Endodermal cell (in vitro differentiated cells): ENCODE results near the gene FSHR. TPM values are rescaled to one million over a fixed set of nuclear protein-coding genes. Genes with fewer than 3 reads are reported as not detected.

ENCODE experiments used
- DNase-seq: peaks from one replicate; pipeline ENCODE4 v3.0.0-alpha.2; 2017
- H3K27ac ChIP-seq: 2 replicates; pipeline ENCODE4 v1.5.1; 2013; ENCODE audit warnings: mild to moderate bottlenecking, low read depth, low read length, moderate library complexity
- H3K27me3 ChIP-seq: 2 replicates; pipeline ENCODE4 v1.6.1; 2013; ENCODE audit warnings: mild to moderate bottlenecking, low read length, moderate library complexity; ENCODE audit not compliant: insufficient read depth, control insufficient read depth, poor library complexity, severe bottlenecking
- H3K36me3 ChIP-seq: 2 replicates; pipeline ENCODE4 v1.7.0; 2013; ENCODE audit warnings: mild to moderate bottlenecking, low read length, moderate library complexity; ENCODE audit not compliant: control insufficient read depth, insufficient read depth
- H3K4me1 ChIP-seq: one replicate; pipeline ENCODE4 v1.7.0; 2013; ENCODE audit warnings: low read length; ENCODE audit not compliant: control insufficient read depth, insufficient read depth
- H3K4me3 ChIP-seq: 2 replicates; pipeline ENCODE4 v1.5.1; 2013; ENCODE audit warnings: mild to moderate bottlenecking, low read length, moderate library complexity
- H3K9ac ChIP-seq: 2 replicates; pipeline ENCODE4 v1.6.1; 2013; ENCODE audit warnings: mild to moderate bottlenecking, low read length, moderate library complexity; ENCODE audit not compliant: poor library complexity, severe bottlenecking; ENCODE audit errors: extremely low read depth
- H3K9me3 ChIP-seq: 2 replicates; pipeline ENCODE4 v1.6.1; 2013; ENCODE audit warnings: mild to moderate bottlenecking, low read length, moderate library complexity; ENCODE audit not compliant: control insufficient read depth
- H3K27ac Mint-ChIP-seq: 2 replicates; pipeline ENCODE4 v1.8.0; 2020; ENCODE audit warnings: mixed read lengths
- H3K27me3 Mint-ChIP-seq: 2 replicates; pipeline ENCODE4 v1.8.0; 2021; ENCODE audit warnings: mild to moderate bottlenecking, mixed read lengths; ENCODE audit not compliant: insufficient read depth
- H3K36me3 Mint-ChIP-seq: 2 replicates; pipeline ENCODE4 v1.8.0; 2020; ENCODE audit warnings: low read depth, mixed read lengths
- H3K4me1 Mint-ChIP-seq: 2 replicates; pipeline ENCODE4 v1.8.0; 2020; ENCODE audit warnings: mixed read lengths
- H3K4me3 Mint-ChIP-seq: 2 replicates; pipeline ENCODE4 v1.8.0; 2020; ENCODE audit warnings: mild to moderate bottlenecking, moderate library complexity, mixed read lengths
- H3K9me3 Mint-ChIP-seq: 2 replicates; pipeline ENCODE4 v1.8.0; 2020; ENCODE audit warnings: mild to moderate bottlenecking, mixed read lengths
- CTCF ChIP-seq: fragments of 200-600 bp; sonication (generic); conservative IDR thresholded peaks from 2 replicates; pipeline ENCODE4 v1.5.0; 2021; ENCODE audit warnings: antibody characterized with exemption, mild to moderate bottlenecking
- WGBS, 2 experiments: methylation state at CpG; one replicate each; pipeline versions ENCODE4 v1.1.5 to v1.1.7; 2013; ENCODE audit warnings: missing lambda C conversion rate in 2 of 2, mixed read lengths in 1 of 2; ENCODE audit not compliant: insufficient coverage in 1 of 2, insufficient read length in 1 of 2; 5-methylcytosine and 5-hydroxymethylcytosine counted together
- total RNA-seq, 2 donors: library from RNA; stranded (reverse); fragmentation: NEBNext Ultra II Directional in 1 of 2; extraction: Animal tissue kit (Norgen Biotek cat#: 25700) in 1 of 2; gene quantifications; 2 replicates in 1 of 2; 3 replicates in 1 of 2; pipeline ENCODE4 v1.2.1, GENCODE V29; 2021

Gene FSHR
- total RNA-seq, 2 donors from 2014 or later = 4.7 to 6.5 TPM

- Mint-ChIP-seq H3K4me3 (no peak overlapping the region), H3K27me3 (no peaks in the 10 kb centered on the region), H3K4me1 (no peaks in the 10 kb centered on the region), H3K27ac (no peak overlapping the region), H3K9me3 (no peaks in the 10 kb centered on the region), H3K36me3 (no peaks in the 10 kb centered on the region)
- H3K27me3 ChIP-seq = no peaks in the 10 kb centered on the region
- H3K27ac ChIP-seq = no peak overlapping the region
- no peak for TF ChIP-seq CTCF
- no peak overlapping the region for H3K4me3 ChIP-seq
- H3K4me1 ChIP-seq = no peaks in the 10 kb centered on the region
- H3K36me3 ChIP-seq = no peaks in the 10 kb centered on the region
- H3K9me3 ChIP-seq = no peaks in the 10 kb centered on the region
- 94 to 100% methylated on average over 2 of the region's 2 CpGs for WGBS, 2 experiments
- H3K9ac ChIP-seq = no peak overlapping the region
- no peak for DNase-seq
These were observed 155.9 kb downstream of the FSHR start for GRCh38 chr2:48998449-48998848.

GRCh38 chr2:48993576-48993975 is 160.7 kb downstream of the FSHR start:
- no peak for TF ChIP-seq CTCF
- Mint-ChIP-seq H3K4me1 (no peaks in the 10 kb centered on the region), H3K36me3 (no peaks in the 10 kb centered on the region), H3K9me3 (no peaks in the 10 kb centered on the region), H3K27me3 (no peaks in the 10 kb centered on the region), H3K27ac (no peak overlapping the region), H3K4me3 (no peak overlapping the region)
- no peaks in the 10 kb centered on the region for H3K4me1 ChIP-seq
- no peak overlapping the region for H3K27ac ChIP-seq
- no peaks in the 10 kb centered on the region for H3K27me3 ChIP-seq
- no peaks in the 10 kb centered on the region for H3K9me3 ChIP-seq
- no peak for DNase-seq
- no peaks in the 10 kb centered on the region for H3K36me3 ChIP-seq
- WGBS, 2 experiments = 86 to 100% methylated on average over 2 of the region's 2 CpGs
- H3K4me3 ChIP-seq = no peak overlapping the region
- H3K9ac ChIP-seq = no peak overlapping the region

DNA sequence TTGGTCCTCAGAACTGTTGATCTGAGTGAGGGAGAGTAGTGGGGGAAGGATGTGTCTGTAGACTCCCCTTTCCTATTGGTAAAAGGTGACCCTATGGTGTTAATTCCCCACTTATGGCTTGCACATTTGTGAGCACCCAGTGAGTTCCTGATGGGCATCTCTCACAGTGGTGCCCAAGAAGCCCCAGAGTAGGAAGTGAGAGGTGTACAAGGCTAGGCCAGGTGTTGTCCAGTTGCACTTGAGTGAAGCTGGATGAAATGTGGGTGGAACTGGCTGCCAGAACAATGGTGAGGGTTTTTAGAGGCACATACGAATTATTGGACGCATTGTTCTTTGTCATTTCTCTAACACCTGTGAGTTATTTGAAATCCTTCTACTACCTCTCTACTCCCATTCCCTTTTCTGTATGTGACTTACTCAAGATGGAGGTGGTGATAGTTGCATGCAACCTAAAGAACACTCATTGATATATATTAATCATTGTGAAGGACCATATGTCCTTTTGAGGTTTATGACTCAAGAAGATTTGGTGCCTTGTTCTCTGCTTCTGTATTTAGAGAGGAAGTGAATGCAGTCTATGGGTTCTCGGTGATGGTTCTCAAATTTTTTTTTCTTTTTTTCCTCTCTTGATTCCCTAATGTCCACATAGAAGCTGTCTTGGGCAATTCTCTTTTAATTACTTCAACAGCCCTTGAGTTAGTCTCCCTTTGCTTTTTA is 162.7 kb downstream of the FSHR start:
- no peak for DNase-seq
- no peaks in the 10 kb centered on the region for H3K36me3 ChIP-seq
- no peaks in the 10 kb centered on the region for H3K9me3 ChIP-seq
- H3K9ac ChIP-seq = no peak overlapping the region
- H3K27me3 ChIP-seq = no peaks in the 10 kb centered on the region
- no peaks in the 10 kb centered on the region for H3K4me1 ChIP-seq
- Mint-ChIP-seq H3K9me3 (no peaks in the 10 kb centered on the region), H3K27ac (no peak overlapping the region), H3K4me3 (no peak overlapping the region), H3K4me1 (no peaks in the 10 kb centered on the region), H3K36me3 (no peaks in the 10 kb centered on the region), H3K27me3 (no peaks in the 10 kb centered on the region)
- no peak overlapping the region for H3K4me3 ChIP-seq
- no peak for TF ChIP-seq CTCF
- H3K27ac ChIP-seq = no peak overlapping the region
- WGBS, 2 experiments = 86% methylated on average over 3 of the region's 3 CpGs; no CpG with 5 or more reads in 1 of the 2 experiments
